ENCODE results near the gene SEPTIN1. TPM values are rescaled to one million over a fixed set of nuclear protein-coding genes. Genes with fewer than 3 reads are reported as not detected.

Gene SEPTIN1
- total and polyA plus RNA-seq, 2 donors (not counting 3 experiments of a cell fraction or from before 2014, with no cell fraction given): 0.07 to 0.75 TPM

GRCh38 chr16:30359871-30360170 is 22.5 kb downstream of the SEPTIN1 start:
- intact Hi-C loops (cut with micrococcal nuclease): no loop called here
- FAIRE-seq: no peak

More at GRCh38 chr16:30359871-30360170, 22.5 kb downstream of the SEPTIN1 start:
- H3K9me1 ChIP-seq (replicated peaks; ENCODE audit: control insufficient read depth, extremely low read depth, insufficient read depth, low read length): no peaks in the 10 kb centered on the region
- no peaks in the 10 kb centered on the region for H3K27me3 ChIP-seq (ENCODE audit: control insufficient read depth in 2 of 2, insufficient read depth in 2 of 2, low read length in 2 of 2)
- H2AFZ ChIP-seq (ENCODE audit: low read depth, low read length): no peak overlapping the region
- no peak overlapping the region for H3K9ac ChIP-seq (replicated peaks; ENCODE audit: extremely low read depth, insufficient read depth, low read length)
- ChIA-PET CTCF (interaction anchor here (1.8 kb wide), 1 partner anchor 50 kb away, joined by 5 read pairs; no protein-coding TSS in a partner anchor), POLR2A (no interaction called here)
- H3K4me2 ChIP-seq (ENCODE audit: insufficient read depth, low read length): no peak overlapping the region
- H3K36me3 ChIP-seq (ENCODE audit: control insufficient read depth in 2 of 2, extremely low read depth in 1 of 2, insufficient read depth in 2 of 2, low read length in 2 of 2): peaks cover under 1 to 31% of the 10 kb centered on the region in 2 experiments
- H3K79me2 ChIP-seq (ENCODE audit: control insufficient read depth, insufficient read depth, low read length): peaks cover 33% of the 10 kb centered on the region
- dilution Hi-C loops (cut with MboI; ENCODE audit: extremely low pct_ligation_motif_present, low sequenced_read_pairs): no loop called here
- H3K4me3 ChIP-seq (replicated peaks in 1 of 3; ENCODE audit: insufficient read depth in 1 of 3, low read depth in 1 of 3, low read length in 3 of 3): no peak overlapping the region
- H4K20me1 ChIP-seq (replicated peaks; ENCODE audit: control insufficient read depth, extremely low read depth, insufficient read depth, low read length): no peaks in the 10 kb centered on the region
- BruUV-seq (replicated peaks): no TSS peak
- H3K9me3 ChIP-seq (replicated peaks; ENCODE audit: control insufficient read depth, insufficient read depth, low read length): no peaks in the 10 kb centered on the region
- H3K27ac ChIP-seq (ENCODE audit: insufficient read depth, low read depth, low read length): no peak overlapping the region
- peaks cover 7% of the 10 kb centered on the region for H3K4me1 ChIP-seq (ENCODE audit: control insufficient read depth, extremely low read depth, insufficient read depth, low read length)
- TF ChIP-seq EZH2 (IDR thresholded peaks at IDR 0.05; ENCODE audit: borderline replicate concordance, low read depth, low read length, severe bottlenecking): no peak
- TF ChIP-seq GATA2 (IDR thresholded peaks at IDR 0.05; ENCODE audit: insufficient read depth, insufficient read length, low read depth, low read length): no peak
- TF ChIP-seq, protein P1, sequence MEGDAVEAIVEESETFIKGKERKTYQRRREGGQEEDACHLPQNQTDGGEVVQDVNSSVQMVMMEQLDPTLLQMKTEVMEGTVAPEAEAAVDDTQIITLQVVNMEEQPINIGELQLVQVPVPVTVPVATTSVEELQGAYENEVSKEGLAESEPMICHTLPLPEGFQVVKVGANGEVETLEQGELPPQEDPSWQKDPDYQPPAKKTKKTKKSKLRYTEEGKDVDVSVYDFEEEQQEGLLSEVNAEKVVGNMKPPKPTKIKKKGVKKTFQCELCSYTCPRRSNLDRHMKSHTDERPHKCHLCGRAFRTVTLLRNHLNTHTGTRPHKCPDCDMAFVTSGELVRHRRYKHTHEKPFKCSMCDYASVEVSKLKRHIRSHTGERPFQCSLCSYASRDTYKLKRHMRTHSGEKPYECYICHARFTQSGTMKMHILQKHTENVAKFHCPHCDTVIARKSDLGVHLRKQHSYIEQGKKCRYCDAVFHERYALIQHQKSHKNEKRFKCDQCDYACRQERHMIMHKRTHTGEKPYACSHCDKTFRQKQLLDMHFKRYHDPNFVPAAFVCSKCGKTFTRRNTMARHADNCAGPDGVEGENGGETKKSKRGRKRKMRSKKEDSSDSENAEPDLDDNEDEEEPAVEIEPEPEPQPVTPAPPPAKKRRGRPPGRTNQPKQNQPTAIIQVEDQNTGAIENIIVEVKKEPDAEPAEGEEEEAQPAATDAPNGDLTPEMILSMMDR (IDR thresholded peaks at IDR 0.05; ENCODE audit: extremely low read depth in 1 of 2, insufficient read depth in 1 of 2, low read depth in 1 of 2, low read length in 2 of 2): no peak
- TF ChIP-seq MYC (IDR thresholded peaks at IDR 0.05; ENCODE audit: low read depth, low read length): no peak
- no peak for TF ChIP-seq MAX (IDR thresholded peaks at IDR 0.05; ENCODE audit: insufficient read depth, insufficient read length)
- no peak for TF ChIP-seq FOS (IDR thresholded peaks at IDR 0.05; ENCODE audit: borderline replicate concordance, insufficient read depth, low read length)
- TF ChIP-seq JUN (IDR thresholded peaks at IDR 0.05; ENCODE audit: borderline replicate concordance, insufficient read depth, insufficient read length, low read depth): no peak
- no peak for TF ChIP-seq POLR2A (IDR thresholded peaks at IDR 0.05; ENCODE audit: low read depth, low read length)
- TF ChIP-seq POLR2AphosphoS5 (IDR thresholded peaks at IDR 0.05; ENCODE audit: insufficient read depth, low read depth, low read length): no peak
- no peak for DNase-seq (ENCODE audit: low read depth, low spot score)

All from endothelial cell of umbilical vein (primary cell).